NCI-H748 (cell line): ENCODE measurements around the gene LRSAM1.

Source experiments
- DNase-seq: peaks from one replicate; lab custom pipeline; 2025; ENCODE audit not compliant: unreplicated experiment; lab: John Stamatoyannopoulos, UW

LRSAM1 gene

DNA sequence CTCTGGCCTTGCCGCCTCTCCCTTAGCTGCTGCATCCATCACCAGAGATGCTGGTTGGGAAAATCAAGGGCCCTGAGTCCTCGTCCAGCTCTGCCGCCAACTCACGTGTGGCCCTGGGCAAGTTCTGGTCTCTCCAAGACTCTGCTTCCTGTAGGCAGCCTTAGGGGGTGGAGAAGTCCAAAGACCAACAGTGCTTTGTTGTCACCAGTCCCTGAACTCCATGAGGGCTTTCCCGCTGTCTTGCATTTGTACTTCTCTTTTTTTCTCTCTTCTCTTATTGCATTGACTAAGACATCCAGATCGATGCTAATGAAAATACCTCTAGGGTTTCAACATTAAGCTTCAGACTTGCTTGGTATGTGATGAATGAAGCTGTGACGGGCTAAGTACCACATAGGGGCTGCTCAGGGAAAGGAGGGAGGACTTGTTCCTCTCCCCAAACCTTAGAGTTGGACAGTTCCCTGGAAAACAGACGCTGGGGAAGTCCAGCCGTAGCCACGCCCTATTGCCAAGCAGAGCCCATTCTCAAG is 97.1 kb downstream of the LRSAM1 start:
- DNase-seq = no peak

DNA sequence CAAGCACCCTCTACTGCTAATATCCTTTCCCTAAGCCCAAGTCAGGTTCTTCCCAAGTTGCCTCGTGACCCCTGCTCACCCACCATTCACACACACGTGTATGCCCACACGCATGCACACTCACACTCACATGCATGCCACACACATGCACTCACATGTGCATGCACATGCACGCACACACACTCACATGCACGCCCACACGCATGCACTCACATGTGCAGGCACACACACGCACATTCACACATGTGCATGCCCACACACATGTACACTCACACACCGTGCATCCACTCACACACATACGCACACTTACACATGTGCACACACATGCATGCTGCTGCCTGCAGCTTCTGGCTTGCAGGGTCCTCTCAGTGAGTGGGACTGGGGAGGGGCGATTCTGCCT is 97.9 kb downstream of the LRSAM1 start:
- DNase-seq = no peak

DNA sequence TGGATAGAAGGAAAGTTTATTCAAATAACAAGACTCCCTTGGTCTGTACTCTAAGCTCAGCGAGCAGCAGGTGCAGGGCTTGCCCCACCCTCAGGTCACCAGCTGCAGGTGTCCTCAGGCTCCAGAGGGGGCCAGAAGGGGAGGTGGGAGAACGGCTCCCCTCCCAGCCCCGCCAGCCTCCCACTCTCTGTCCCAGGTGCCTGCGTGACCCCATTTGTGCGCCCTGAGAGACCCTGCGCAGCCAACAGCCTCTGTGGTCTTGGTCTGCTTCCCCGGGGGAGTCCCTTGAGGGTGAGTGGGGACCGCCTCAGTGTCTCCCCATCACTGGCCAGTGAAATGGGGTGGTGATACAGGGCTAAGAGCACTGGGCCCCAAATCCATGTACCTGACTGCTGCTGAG is 98.4 kb downstream of the LRSAM1 start:
- peak; percentile 9 for DNase-seq

DNA sequence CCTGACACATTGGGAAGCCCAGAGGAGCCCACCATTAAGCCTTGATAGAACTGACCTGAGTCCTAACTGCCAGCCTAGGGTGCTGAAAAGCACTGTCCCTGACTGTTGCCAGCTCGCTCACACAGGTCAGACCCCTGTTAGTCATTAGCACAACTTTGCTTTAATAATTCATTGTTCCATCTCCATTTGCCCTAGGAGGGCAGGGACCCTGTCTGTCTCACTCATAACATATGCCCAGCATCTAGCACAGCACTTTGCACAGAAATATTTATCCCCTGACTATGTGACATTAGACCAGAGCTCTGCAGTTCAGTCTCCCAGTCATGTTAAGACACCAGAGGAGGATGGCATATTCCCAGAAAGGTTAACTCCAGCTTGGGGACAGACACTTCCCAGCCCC is 99.0 kb downstream of the LRSAM1 start:
- DNase-seq = no peak

DNA sequence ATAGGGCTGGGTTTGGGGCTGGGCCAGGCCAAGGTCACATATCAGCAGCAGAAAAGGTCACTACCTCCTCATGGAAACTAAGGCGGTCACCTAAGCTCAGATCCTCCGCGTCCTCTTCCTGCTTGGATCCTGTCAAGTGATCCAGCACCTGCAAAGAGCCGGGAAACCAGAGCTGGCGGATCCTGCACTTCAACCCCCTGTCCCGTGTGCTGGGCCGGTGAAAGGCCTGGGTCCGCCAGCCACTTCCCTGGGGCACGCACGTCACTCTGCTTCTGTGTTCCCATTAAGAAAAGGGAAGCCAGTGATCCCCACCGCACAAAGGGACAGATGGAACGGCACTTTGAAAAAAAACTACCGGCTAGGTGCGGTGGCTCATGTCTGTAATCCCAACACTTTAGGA is 99.4 kb downstream of the LRSAM1 start:
- no peak for DNase-seq
